Stimulated activated CD8-positive, alpha-beta memory T cell treated with anti-CD3 and anti-CD28 coated beads, Interleukin-12 subunit alpha, Interleukin-12 subunit beta, amount 100 ng/mL, for 24 hours (primary cell): Measurements from ENCODE around the gene ROMO1.
"Not testable (repeated sequence)": the region's sequence is repeated elsewhere in the genome, so short reads cannot be mapped to it uniquely, and the experiment has no call there.

Experiments used
- DNase-seq: peaks from one replicate; pipeline ENCODE4 v3.0.0-alpha.2; 2020; ENCODE audit errors: extremely low read depth

Gene ROMO1

GRCh38 chr20:35729836-35730582, 30.8 kb downstream of the ROMO1 start:
- DNase-seq: no peak

- DNase-seq: no peak
Observed at GRCh38 chr20:35730583-35731468, 31.6 kb downstream of the ROMO1 start.

GRCh38 chr20:35731469-35731788, 32.2 kb downstream of the ROMO1 start:
- no peak for DNase-seq

- no peak for DNase-seq
Observed at GRCh38 chr20:35731862-35732643, 32.8 kb downstream of the ROMO1 start.

- DNase-seq: no peak
Observed at GRCh38 chr20:35732644-35732982, 33.4 kb downstream of the ROMO1 start.

- DNase-seq: no peak
Observed at GRCh38 chr20:35734374-35734773, 35.2 kb downstream of the ROMO1 start.

GRCh38 chr20:35734777-35735649, 35.8 kb downstream of the ROMO1 start:
- DNase-seq: no peak

- DNase-seq: no peak
Observed at GRCh38 chr20:35735826-35736470, 36.7 kb downstream of the ROMO1 start.

- DNase-seq: no peak
Observed at GRCh38 chr20:35737865-35738333, 38.7 kb downstream of the ROMO1 start.

GRCh38 chr20:35738410-35739179, 39.4 kb downstream of the ROMO1 start:
- no peak for DNase-seq

GRCh38 chr20:35739294-35740163, 40.3 kb downstream of the ROMO1 start:
- no peak for DNase-seq

- peak; percentile 95 for DNase-seq
Observed at GRCh38 chr20:35741892-35742740, 42.9 kb downstream of the ROMO1 start, which contains the start of gene RBM39. Gene RBM39 (minus strand): TSS chr20:35742260. CDS start chr20:35740874, 1,386 bp downstream.

- no peak for DNase-seq
Observed at GRCh38 chr20:35742741-35743523, 43.7 kb downstream of the ROMO1 start.

- DNase-seq: no peak
Observed at GRCh38 chr20:35743693-35744491, 44.7 kb downstream of the ROMO1 start.

- not testable (repeated sequence) for DNase-seq
Observed at GRCh38 chr20:35744492-35744841, 45.3 kb downstream of the ROMO1 start.
